VCaP (cell line): Measurements from ENCODE around the gene UPK3A.

Experiments
- H3K27ac ChIP-seq: fragments of 450-650 bp; 2 replicates; pipeline ENCODE4 v1.5.1; 2017
- CTCF ChIP-seq: fragments of 450-650 bp; conservative IDR thresholded peaks from 2 replicates; pipeline ENCODE4 v1.5.1; 2017; ENCODE audit warnings: mild to moderate bottlenecking, moderate library complexity

UPK3A gene

DNA sequence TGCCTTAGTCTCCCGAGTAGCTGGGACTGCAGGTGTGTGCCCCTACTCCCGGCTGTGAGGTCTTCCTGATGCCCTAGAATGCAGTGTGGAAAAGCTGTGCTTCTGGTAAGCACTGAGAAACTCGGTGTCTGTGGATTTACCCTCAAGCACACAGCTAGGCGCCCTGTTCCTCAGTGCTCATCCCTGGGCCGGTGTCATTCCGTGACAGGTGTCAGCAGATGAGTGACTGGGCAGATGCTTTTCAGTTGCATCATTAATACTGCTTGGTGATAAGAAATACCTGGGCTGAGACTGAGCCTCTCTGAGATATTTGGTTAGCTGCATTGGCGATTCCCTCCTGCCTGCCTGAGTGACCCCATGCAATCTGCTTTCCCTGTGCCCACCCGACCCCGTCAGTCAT lies 46.7 kb downstream of the UPK3A start:
- peak overlapping the region; percentile 96 for H3K27ac ChIP-seq
- TF ChIP-seq CTCF = no peak

DNA sequence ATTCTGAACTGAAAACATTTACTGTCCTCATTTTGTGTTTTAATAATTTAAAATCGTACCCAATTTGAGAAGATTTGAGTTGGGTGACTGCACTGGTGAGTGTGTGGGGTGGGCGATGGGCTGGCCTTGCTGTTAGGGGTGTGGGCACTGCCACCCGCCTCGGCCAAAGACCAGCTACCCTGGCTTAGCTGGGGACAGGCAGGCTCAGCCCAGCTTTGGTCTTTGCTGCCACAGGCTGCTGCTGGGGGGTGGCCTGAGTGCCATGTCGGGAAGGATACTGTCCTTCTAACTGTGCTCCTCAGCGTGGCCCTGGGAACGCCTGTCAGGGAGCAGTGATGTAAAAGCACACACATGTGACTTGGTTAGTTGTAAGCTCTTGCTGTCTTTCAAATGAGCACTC lies 47.3 kb downstream of the UPK3A start:
- no peak for TF ChIP-seq CTCF
- peak overlapping the region; percentile 96 for H3K27ac ChIP-seq

GRCh38 chr22:45334068-45334467 lies 49.3 kb downstream of the UPK3A start:
- no peak for TF ChIP-seq CTCF
- peak overlapping the region; percentile 96 for H3K27ac ChIP-seq

DNA sequence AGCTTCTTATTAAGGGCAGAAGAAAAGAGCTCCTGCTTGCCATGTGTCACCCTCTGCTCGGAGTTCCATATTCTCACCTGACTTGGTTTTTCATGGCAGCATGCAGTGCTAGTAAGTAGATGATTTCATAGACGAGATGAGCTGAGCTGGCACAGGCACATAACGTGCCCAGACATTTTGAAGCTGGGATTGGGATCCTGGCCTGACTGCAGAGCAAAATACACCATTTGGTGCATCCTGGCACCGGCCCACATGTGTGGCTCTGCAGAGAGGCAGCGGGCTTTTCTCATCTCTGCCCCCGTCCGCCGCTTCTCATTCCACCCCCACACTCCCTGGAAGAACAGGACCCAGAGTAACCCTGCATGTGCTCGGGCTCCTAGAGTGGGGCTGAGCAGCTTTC lies 49.8 kb downstream of the UPK3A start:
- H3K27ac ChIP-seq = peak overlapping the region; percentile 96

DNA sequence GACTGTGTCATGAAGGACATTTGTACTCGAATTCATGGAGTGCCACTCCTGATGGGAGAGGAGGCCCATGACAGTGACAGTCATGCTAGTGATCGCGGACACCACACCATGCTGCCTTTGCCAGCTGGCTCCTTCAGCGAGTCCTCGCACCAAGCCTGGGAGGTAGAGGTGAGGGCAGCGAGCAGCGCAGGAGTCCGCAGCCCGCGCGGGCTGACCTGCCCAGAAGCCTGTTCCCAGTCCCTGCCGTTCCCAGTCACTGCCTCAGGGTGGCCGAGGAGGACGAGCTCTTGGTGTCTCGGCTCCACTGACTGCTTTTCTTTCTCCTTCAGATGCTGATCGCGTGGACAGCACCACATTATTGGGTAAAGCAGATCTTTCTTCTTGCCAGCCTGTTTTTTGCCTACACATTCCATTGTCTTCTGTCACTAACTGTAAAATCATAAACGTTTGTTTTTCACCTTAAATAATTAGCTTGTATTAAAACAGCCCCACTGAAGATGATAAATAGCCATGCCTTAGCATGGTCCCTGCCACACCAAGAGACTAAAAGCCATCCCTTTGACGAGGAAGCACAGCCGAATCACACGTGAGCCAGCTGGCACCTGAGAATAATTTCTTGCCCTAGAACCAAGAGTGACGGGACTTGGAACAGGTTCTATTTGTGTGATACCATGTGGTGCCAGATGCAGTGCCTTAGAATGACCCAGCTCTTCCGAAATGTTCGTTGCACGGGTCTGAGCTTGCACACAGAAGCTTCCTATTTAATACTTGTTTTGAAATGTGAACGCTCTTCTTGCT lies 50.5 kb downstream of the UPK3A start:
- H3K27ac ChIP-seq = peak overlapping the region; percentile 96
- TF ChIP-seq CTCF = peak; percentile 49

More for the DNA sequence above, 49.8 kb downstream of the UPK3A start:
- no peak for TF ChIP-seq CTCF

- peak overlapping the region; percentile 96 for H3K27ac ChIP-seq
- TF ChIP-seq CTCF = no peak
These were observed 51.2 kb downstream of the UPK3A start for GRCh38 chr22:45335854-45336522.

- peak overlapping the region; percentile 96 for H3K27ac ChIP-seq
- TF ChIP-seq CTCF = no peak
These were observed 52.3 kb downstream of the UPK3A start for GRCh38 chr22:45336971-45337431.
